Left cardiac atrium (tissue), 4 donors: ENCODE measurements around the gene PCDH18. TPM values are rescaled to one million over a fixed set of nuclear protein-coding genes. Genes with fewer than 3 reads are reported as not detected.

Experiments
- ATAC-seq, 2 donors: fragments of 200-7000 bp; cut with Tn5 transposase; one replicate each; pipeline ENCODE4 v1.9.1; 2020; ENCODE audit warnings: mild to moderate bottlenecking in 2 of 2, moderate library complexity in 2 of 2
- DNase-seq: peaks from one replicate; pipeline ENCODE4 v3.0.0-alpha.2; 2020
- intact Hi-C, 2 donors: fragments of 100-400 bp; cut with DNase I; formaldehyde crosslinking; loops; one replicate each; pipeline versions ENCODE4 v1.14.1 to v1.15.1; 2022 to 2023
- total RNA-seq, 2 donors: library from RNA; stranded (reverse); fragmentation: NEBNext Ultra II Directional; extraction: Animal tissue kit (Norgen Biotek cat#: 25700); gene quantifications; one replicate each; pipeline ENCODE4 v1.2.1, GENCODE V29; 2021
- donor health status: DM: no; HTN: yes; CAD: no.
- donor health status: DM: no; HTN: yes; CAD: no; lungs with severe emphysema.
- donor health status: DM: yes; HTN: yes; CAD: no.
- donor health status: Dilated cardiomyopathy.

PCDH18 gene
- total RNA-seq, 2 donors from 2014 or later = 5.3 to 21.1 TPM

DNA sequence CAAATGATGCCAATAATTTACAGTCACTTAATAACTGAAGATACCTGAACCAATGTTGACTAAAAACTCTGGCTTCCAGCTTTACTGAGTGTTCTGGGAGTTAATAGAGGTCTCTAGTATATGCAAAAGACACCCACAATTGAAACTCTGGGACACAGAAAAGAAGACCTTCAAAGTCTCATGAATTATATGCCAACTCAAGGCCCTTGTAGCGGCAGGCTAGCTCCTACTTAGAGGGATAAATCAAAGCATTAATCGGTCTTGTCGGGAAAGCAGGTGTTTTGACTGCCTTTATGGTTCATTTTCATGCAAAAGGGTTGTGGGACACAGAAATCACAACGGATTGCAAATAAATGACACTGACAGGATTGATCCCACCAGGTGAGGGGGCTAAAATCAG lies 55.9 kb downstream of the PCDH18 start:
- intact Hi-C loops = no loop called here
- ATAC-seq (no peak), DNase-seq (no peak)

DNA sequence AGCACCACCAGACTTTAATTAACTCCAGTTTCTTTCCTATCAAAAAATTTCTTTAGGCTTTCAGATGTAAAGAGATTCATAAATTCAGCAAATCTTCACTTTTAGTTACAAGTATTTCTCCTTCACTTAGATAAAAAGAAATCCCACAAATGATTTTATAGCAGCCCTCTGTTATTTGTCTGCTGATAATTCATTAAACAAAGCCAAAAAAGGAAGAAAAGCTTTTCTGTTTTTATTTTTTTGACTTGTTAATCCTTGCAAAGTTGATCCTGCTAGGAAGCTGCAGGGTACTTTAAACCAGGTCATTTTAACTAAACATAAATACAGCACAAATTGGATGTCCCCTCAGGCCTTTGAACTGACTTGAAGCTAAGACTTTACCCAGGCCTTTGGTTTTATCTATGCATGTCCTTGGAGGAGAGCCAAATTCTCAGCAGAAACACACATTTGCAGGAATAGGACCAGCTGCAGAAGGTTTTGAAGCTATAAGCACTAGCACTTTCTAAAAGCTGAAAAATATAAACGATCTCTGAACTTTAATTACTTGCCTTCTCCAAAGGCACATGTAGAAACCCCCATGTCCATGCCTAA lies 57.5 kb downstream of the PCDH18 start:
- no peak for ATAC-seq
- DNase-seq = no peak
- intact Hi-C loops = no loop called here

DNA sequence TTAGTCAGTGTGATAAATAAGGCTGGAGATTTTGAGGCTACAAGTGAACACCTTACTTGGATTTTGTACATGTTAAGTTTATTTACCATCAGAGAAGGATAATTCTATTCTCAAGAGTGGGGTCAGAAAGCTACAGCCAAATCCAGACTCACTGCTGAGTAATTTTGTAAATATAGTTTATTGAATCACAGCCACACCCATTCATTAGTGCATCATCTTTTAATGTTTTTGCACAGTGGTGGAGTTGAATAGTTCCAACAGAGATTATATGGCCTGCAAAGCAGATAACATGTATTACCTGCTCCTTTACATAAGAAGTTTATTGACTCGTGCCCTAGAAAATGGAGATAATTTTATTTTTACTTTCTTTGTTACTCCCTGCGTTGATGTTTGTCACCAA lies 60.4 kb downstream of the PCDH18 start:
- DNase-seq (no peak), ATAC-seq (no peak)
- intact Hi-C loops = no loop called here

DNA sequence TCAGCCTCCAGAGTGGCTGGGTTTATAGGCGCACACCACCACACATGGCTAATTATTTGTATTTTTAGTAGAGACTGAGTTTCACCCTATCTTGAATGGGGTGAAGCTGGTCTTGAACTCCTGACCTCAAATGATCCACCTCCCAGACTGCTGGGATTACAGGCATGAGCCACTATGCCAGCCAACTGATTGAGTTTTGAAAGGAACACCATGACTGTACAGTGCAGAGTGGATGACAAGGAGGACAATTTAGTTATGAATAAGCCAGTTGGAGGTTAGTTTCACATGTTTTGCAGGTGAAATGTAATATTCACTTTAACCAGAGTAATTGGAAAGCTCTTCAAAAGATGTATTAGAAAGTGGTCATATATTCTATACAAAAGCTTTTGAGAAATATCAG lies 60.8 kb downstream of the PCDH18 start:
- ATAC-seq (no peak), DNase-seq (no peak)
- intact Hi-C loops = no loop called here

DNA sequence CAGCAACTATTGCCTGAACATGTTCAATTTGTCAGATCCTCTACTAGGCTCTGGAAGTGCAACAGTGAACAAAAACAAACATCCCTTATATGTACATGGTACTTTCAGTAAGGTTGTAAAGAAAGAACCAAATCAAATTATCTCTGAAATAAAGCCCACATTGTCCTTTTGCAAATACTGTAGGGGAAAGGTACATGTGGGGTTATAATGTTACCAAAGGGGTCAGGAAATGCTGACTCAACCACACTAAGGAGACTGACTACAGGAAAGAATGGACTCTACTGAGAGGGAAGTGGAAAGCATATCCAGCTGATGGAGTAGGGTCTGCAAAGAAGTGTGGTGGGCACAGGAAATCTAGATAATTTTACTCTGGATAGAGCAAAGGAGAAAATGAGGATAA lies 61.5 kb downstream of the PCDH18 start:
- intact Hi-C loops = no loop called here
- DNase-seq (no peak), ATAC-seq (no peak)
